HG03025 (cell line): Measurements from ENCODE around the gene CEP89.
A peak's percentile ranks its signal among the peaks of the same experiment; 100 is the strongest.
"Not testable (repeated sequence)": the region's sequence is repeated elsewhere in the genome, so short reads cannot be mapped to it uniquely, and the experiment has no call there.

Experiments
- ATAC-seq: cut with Tn5 transposase; IDR thresholded peaks from one replicate; pipeline ENCODE4 v1.9.1; 2021; ENCODE audit warnings: mild to moderate bottlenecking, moderate library complexity; ENCODE audit not compliant: unreplicated experiment, low FRiP score

CEP89 gene

DNA sequence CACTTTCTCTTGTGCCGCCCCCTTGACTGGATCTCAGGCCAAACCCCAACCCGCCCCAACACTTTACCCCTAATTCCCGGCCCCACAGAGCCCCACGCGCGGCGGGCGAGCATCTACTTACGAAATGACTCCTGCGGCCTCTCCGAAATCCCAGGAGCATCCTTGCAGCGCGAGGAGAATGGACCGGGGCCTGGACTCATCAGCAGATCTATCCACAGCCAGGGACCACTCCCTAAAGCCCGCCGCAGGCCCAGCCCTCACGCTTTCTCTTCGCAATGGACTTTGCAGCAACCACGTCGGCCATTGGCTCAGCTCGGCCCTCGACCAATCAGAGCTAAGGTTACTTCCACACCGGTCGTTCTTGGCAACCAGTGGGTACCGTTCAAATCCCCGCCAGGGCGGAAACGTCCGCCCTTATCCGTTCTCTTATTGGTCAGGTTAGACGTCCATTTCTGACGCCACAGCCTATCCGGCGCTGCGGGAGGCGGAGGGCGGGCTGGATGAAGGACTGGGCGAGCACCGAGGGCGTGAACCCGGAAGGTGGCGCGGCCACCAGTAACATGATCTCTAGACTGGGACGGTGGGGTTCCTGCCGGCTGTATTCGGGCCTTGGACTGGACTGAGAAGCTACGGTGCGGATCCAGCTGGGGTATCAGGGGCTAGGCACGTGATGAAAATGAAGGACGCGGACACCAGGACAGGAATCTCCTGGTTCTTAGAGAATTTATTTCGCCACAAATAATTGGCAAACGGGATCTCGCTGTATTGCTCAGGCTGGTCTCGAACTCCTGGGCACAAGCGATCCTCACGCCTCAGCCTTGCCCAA is at the start of gene CEP89, which contains the start of gene FAAP24:
Gene CEP89, minus strand, starts transcription at position 244 of the 826 bp plus-strand sequence. Its CDS starts 84 bp downstream, at position 160.
Gene FAAP24, plus strand, starts transcription at position 528 of the 826 bp plus-strand sequence. CDS start 955 bp downstream, outside the sequence.
- peak; percentile 96 for ATAC-seq

DNA sequence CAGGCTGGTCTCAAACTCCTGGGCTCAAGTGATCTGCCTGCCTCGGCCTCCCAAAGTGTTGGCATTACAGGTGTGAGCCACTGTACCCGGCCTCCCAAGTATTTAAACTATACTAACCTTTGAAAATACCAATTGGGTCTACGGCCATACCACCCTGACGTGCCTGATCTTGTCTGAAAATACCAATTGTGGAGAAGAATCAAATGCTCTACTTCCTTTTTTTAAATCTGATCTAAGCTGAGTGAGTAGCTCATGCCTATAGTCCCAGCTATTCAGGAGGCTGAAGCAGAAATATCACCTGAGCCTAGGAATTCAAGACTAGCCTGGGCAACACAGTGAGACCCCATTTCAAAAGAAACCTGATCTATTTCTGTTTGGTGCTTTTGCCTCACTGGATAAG is 39.1 kb upstream of the CEP89 start:
- ATAC-seq: not testable (repeated sequence)

DNA sequence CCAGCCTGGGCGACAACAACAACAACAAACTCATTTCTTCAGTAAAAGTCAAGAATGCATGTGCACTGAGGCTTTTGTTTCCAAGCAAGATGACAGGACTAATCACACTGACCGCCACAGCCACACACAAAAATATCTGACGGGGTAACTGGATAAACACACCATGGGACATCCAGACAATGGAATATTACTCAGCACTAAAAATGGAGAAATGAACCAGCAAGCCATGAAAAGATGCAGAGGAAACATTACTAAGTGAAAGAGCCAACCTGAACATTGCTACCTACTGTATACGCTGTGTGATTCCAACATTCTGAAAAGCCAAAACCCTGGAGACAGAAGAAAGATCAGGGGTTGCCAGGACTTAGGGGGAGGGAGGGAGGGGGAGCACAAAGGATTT is 37.0 kb upstream of the CEP89 start:
- no peak for ATAC-seq

DNA sequence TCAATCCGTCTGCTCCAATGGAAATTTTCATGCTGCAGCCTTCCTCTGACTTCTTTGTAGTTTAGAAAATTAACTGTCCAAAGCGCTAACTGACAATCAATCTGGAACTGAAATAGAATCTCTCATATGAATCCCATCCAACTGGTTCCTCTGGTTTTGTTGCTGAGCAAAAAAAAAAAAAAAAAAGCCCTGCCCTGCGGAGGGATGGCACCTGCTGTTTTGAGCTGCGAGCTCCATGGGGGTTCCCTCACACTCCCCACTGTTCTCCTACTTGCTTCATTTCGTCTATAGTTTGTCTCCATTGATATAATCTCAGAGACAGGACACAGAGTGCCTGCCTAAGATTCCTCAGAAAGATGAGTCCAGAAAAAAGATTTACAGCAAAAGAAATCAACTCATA is 33.7 kb upstream of the CEP89 start:
- ATAC-seq: no peak

DNA sequence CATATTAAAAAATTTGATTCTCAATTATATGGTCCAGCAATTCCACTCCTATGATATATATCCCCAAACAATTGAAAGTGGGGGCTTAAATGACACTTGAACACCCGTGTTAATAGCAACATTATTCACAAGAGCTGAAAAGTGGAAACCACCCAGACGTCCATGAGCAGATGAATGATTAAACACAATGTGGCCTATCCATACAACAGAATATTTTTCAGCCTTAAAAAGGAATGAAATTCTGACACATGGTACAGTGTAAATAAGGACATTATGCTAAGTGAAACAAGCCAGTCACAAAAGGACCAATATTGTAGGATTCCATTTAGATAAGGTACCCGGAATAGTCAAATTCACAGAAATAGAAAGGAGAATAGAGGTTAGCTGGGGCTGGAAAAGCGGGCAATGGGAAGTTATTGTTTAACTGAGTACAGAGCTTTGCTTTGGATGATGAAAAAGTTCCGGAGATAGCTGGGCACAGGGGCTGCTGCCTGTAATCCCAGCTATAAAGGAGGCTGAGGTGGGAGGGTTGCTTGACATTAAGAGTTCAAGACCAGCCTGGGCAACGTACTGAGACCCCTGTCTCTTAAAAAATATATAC is 31.8 kb upstream of the CEP89 start:
- not testable (repeated sequence) for ATAC-seq

DNA sequence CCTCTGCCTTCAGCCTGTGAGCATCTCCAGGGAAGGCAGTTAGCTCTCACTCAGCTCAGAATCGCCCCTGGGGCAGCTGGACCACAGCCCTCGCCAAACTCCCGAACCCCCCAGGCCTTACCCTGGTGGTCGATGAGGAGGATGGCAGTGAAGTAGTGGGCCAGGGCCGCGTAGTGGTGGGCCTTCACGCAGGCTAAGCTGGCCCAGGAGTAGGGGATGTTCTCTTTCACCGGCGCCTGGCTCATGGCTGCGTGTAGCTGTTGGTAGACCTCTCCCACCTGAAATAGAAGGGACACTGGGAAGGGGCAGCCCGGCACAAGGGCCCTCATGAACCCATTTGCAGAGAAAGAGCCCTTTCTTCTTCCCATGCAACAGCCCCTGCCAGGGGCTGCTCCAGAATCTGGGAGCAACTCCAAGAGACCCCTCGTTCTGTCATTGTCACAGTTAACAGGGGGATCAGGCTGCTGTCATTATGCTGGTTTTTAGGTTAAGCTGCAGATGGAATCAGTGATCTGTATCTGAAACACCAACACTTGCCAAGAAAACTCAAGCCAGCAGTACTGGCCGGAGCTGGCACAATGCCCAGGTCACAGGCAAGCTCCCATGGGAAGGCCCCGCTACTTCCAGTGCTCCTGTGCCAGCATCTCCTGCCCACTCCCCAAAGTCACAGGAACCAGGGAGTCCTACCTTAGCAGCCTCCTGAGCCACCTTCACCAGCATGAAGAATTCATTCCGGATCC is 30.5 kb upstream of the CEP89 start:
- ATAC-seq: not testable (repeated sequence)

DNA sequence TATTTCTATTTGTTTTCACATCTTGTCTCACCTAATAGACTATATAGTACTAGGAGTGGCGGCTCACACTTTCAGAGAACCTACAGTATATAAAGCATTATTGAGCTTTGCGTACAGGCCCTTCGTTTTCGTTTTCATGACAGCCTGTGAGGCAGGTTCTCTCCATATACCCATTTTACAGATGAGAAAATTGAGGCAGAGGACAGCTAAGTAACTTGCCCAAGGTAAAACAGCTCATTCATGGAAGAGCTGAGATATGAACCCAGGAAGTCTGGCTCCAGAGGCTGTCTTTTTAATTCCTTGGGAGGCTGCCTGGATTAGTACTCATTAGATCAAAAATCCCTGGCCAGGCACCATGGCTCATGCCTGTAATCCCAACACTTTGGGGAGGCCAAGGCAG is 29.2 kb upstream of the CEP89 start:
- ATAC-seq: no peak

DNA sequence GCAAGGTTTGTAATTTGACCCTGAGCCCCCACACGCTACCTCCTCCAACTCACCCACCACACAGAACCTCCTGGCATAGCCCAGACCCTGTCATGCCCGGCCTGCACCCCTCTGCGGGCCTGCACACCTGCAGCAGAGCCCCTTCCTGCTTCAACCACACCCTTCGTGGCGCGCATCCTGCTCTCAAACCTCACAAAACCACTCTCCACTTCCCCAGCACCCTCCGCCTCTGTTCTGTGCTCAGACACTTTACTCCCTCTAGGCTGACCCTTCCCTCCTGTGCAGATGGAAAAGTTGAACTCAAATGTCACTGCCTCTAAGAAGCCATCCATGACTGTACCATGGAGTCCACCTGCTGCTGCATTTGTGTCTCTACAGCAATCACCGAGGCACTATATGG is 28.8 kb upstream of the CEP89 start:
- ATAC-seq: no peak

DNA sequence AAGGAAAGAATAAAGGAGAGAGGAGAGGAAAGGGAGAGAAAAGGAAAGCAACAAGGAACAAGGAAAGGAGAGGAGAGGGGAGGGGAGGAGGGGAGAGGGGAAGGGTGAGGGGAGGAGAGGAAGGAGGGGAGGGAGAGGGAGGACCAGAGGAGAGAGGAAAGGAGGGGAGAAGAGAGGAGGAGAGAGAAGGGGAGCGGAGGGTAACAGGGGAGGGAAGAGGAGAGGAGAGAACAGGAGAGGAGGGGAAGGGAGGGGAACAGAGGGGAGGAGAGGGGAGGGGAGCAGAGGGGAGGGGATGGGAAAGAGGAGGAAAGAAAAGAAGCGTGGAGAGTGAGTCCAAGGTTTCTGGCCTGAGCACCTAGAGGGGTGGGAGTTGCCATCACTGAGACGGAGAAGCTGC is 27.0 kb upstream of the CEP89 start:
- ATAC-seq: no peak

DNA sequence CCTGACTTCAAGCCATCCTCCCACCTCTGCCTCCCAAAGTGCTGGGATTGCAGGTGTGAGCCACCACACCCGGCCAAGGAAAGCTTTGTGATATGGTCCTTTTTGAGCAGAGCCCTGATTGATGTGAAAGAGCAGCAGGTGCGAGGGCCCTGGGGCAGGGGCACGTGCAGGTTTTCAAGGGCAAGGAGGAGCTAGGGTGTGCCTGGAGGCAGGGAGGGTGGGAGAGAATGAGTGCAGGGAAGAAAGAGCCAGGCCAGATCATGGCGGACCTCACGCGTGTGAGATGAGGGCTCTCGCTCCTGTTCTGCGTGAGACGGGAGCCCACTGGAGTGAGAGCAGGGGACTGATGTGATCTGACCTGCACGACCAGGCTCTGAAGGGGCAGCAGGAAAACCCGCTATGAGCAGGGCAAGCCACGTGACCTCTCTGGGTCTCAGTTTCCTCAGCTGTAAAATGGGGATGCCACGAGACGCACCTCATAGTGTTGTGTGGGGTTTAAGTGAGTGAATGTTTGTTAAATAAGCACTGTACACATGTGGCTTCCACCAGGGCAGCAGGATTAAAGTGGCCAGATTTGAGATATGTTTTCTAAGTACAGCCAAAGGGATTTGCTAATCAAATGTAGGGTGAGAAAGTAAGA is 26.1 kb upstream of the CEP89 start:
- no peak for ATAC-seq

DNA sequence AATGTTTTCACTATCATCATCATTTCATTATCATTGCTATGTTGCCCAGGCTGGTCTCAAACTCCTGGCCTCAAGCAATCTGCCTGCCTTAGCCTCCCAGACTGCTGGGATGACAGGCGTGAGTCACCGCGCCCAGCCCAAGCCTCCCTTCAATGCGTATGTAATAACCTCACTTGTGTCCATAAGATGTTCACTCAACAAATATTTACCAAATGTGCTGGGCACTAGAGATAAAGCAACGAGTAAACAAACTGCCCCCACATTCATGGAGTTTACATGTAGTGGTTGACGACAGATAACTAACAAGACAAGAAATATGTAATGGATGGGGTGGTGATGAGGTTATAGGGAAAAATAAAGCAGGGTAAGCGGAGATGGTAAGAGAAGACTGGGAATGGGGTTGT is 25.3 kb upstream of the CEP89 start:
- not testable (repeated sequence) for ATAC-seq

DNA sequence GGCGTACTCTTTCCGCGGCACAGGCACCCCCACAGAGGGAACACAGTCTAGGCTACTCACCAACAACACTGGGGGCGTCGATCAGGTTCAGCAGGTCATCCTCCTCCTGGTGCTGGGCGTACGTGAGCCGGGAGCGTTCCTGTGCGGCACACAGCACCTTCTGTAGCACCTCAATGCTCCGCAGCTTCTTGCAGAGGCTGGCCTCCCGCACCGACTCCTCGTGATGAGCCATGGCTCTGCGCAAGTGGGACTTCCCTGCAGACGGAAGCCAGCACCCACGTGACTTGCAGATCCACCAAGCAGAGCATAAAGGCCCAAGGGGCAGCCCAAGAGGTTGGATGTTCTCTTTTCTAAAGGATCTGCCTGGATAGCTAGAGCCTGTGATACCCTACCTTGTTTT is 24.2 kb upstream of the CEP89 start:
- ATAC-seq: not testable (repeated sequence)

DNA sequence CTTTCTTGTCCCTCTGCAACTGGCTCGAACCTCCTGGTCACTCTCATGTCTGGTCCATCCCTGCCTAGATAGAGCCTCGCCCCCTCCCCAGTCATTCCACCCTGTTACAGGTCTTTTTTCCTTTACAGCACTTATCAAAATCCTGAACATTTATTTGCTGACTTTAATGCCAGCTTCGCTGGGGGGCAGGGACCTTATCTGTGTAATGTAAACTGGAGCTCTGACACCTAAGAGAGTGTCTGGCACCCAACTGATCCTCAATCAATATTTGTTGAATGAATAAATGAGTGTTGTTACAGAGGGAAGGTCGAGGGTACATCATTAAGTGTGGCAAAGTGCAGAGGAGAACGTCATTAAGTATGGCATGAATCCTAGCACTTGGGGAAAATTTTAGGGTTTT is 17.0 kb upstream of the CEP89 start:
- no peak for ATAC-seq

DNA sequence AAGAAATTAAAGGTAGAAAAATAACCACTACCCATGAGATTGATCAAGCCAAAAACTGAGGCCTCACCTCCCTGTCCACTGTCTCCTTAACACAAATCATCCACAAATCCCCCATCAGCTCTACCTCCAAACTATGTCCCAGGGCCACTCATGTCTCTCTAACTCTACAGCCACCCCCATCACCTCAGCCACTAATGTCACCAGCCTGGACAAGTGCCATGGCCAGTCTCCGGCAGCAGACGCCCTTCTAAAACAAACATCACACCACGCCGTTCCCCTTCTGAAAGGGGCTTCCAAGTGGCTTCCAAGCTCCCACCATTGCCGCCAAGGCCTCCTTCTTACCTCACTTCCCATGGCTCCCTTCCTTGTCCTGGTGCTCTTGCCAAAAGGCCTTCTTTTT is 16.5 kb upstream of the CEP89 start:
- ATAC-seq: not testable (repeated sequence)

DNA sequence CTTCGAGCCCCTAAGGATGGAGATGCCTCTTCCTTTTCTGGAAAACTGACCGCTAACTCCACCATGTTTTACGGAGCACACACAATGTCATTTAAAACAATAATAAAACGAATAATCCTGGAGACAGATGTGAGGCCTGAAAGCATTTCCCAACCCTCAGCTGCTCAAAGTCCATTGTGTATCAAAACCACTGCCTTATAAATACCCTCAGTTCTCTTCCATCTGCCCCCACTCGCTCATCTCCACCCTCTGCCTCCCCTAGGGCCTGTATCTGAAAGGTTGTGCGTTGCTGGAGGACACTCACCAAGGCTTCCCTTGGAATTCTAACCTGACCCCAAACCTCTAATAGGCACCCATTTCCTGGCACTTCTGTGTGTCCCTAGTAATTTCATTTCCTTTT is 10.7 kb upstream of the CEP89 start:
- not testable (repeated sequence) for ATAC-seq

DNA sequence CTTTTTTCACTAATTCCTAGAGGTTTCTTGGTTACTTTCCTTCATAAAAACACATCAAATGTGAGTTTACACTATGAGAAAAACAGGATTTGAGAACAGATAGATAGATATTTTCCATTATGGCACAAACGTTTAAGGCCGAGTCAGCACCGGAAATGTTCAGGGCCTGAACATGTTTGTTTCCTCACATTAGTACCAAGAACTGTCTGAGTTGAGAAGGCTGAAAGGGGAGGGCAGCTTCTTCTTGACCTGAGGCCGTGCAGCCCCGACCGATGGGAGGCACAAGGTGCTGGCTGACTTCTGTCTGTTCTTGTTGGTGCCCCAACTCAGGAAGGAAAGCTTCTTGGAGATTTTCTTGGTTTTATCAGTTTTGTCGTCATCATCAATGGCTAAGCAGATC is 8.0 kb upstream of the CEP89 start:
- ATAC-seq: not testable (repeated sequence)

DNA sequence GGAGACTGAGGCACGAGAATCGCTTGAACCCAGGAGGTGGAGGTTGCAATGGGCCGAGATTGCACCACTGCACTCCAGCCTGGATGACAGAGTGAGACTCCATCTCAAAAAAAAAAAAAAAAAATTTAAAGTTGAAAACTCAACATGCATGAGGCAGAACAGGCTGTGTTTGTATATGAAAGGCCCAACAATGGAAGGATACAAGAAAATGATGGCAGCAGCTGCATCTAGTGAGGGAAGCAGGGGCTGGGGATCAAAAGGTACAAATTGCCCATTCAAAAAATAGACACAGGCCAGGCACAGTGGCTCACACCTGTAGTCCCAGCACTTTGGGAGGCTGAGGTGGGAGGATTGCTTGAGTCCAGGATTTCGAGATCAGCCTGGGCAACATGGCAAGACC is 6.1 kb upstream of the CEP89 start:
- not testable (repeated sequence) for ATAC-seq

DNA sequence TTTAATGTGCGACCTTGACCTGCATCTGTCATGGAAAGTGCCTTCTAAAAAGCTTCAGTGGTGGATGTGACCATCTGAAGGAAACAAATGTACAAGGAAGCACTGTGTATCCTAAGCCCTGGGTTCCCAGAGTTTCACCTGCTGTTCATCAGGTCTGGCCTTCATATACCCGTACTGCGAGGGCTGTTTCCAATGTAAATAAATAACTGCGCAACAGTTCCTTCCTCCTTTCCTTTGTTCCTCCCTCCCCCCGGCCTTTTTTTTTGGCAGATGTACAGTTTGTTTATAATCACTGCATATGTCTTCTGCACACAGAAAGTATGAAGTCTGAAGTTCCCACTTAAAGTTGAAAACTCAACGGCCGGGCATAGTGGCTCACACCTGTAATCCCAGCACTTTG is 5.5 kb upstream of the CEP89 start:
- ATAC-seq: no peak

DNA sequence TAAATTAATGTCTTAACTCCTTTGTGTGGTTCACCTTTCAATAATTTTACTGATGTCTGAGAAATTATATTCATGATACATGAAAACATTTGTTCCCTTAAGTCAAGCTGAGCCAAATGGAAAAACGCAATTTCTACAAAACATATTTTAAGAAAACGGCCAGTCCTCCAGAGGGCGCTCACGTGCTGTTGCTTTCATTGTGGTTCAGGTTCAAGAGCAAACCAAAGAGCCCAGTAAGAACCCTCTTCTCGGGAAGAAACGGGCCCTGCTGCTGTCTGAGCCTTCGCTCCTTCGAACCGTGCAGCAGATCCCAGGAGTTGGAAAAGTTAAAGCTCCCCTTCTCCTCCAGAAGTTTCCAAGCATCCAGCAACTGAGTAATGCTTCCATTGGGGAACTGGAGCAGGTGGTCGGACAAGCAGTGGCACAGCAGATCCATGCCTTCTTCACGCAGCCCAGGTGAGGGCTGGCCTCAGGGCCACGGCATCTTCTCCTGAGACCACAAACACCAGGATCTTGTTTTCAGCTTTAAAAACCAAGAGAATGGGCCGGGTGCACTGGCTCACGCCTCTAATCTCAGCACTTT is 4.6 kb upstream of the CEP89 start:
- no peak for ATAC-seq

DNA sequence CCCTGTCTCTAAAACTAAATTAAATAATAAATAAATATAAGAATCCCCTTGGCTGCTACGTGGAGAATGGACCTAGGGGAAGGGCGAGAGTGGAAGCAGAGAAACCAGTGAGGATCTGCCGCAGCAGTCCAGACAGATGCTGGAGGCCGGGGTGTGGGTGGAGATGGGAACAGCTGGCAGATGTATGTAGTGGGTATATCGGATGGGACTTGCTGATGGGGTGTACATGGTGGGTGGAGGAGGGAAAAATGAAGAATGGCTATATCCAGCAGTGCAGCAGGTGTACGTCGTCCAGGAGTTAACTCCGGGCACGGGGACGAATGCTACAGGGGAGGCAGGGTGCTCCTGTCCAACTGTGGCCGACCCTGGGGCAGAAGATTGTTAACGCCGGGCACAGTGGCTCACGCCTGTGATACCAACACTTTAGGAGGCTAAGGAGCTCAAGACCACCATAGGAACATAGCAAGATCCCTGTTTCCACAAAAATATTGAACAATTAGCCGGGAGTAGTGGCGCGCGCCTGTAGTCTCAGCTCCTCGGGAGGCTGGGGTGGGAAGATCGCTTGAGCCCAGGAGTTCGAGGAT is 654 bp downstream of the CEP89 start:
- no peak for ATAC-seq
